ENCODE measurements around the gene MICU1.
"Not testable (repeated sequence)": the region's sequence is repeated elsewhere in the genome, so short reads cannot be mapped to it uniquely, and the experiment has no call there.

The MICU1 gene

GRCh38 chr10:72375173-72375572, 250.7 kb downstream of the MICU1 start:
- peak; percentile 41 for DNase-seq

GRCh38 chr10:72370201-72370722, 255.6 kb downstream of the MICU1 start:
- no peak for DNase-seq

- DNase-seq, result no peak
Observed at GRCh38 chr10:72367301-72367960, 258.4 kb downstream of the MICU1 start.

- no peak for DNase-seq
Observed at GRCh38 chr10:72365106-72365895, 260.6 kb downstream of the MICU1 start.

GRCh38 chr10:72364239-72364777, 261.6 kb downstream of the MICU1 start:
- peak; percentile 95 for DNase-seq

- no peak for DNase-seq
Observed at GRCh38 chr10:72356987-72357386, 268.9 kb downstream of the MICU1 start.

GRCh38 chr10:72356115-72356514, 269.8 kb downstream of the MICU1 start:
- no peak for DNase-seq

GRCh38 chr10:72355214-72355555, 270.7 kb downstream of the MICU1 start:
- no peak for DNase-seq

GRCh38 chr10:72354356-72355213, 271.3 kb downstream of the MICU1 start, which contains the start of gene DNAJB12:
Gene DNAJB12, minus strand, starts transcription at chr10:72354919. Its CDS starts 22 bp downstream, at chr10:72354897.
- DNase-seq, result peak; percentile 97

- peak; percentile 48 for DNase-seq
Observed at GRCh38 chr10:72353965-72354355, 271.9 kb downstream of the MICU1 start.

- DNase-seq, result peak; percentile 92
Observed at GRCh38 chr10:72353028-72353964, 272.6 kb downstream of the MICU1 start.

GRCh38 chr10:72351479-72351878, 274.4 kb downstream of the MICU1 start:
- no peak for DNase-seq

- no peak for DNase-seq
Observed at GRCh38 chr10:72349438-72349837, 276.4 kb downstream of the MICU1 start.

- DNase-seq, result no peak
Observed at GRCh38 chr10:72348282-72348681, 277.6 kb downstream of the MICU1 start.

- DNase-seq, result not testable (repeated sequence)
Observed at GRCh38 chr10:72346117-72346516, 279.8 kb downstream of the MICU1 start.

GRCh38 chr10:72344932-72345331, 280.9 kb downstream of the MICU1 start:
- DNase-seq, result no peak

- DNase-seq, result no peak
Observed at GRCh38 chr10:72342911-72343310, 283.0 kb downstream of the MICU1 start.

- DNase-seq, result peak; percentile 71
Observed at GRCh38 chr10:72340510-72341261, 285.2 kb downstream of the MICU1 start.

GRCh38 chr10:72338180-72338579, 287.7 kb downstream of the MICU1 start:
- no peak for DNase-seq

GRCh38 chr10:72337722-72338121, 288.2 kb downstream of the MICU1 start:
- DNase-seq, result no peak
